Gastrocnemius medialis (tissue), 4 donors: ENCODE data around the gene ZNF362.

Experiments
- CTCF ChIP-seq, 5 experiments: fragments of 450-650 bp in 3 of 5; fragments of 200-600 bp in 2 of 5; sonication (generic) in 2 of 5; IDR thresholded peaks in 4 of 5; conservative IDR thresholded peaks in 1 of 5; 1 replicate in 4 of 5; 2 replicates in 1 of 5; pipeline ENCODE4 v1.5.1; 2016 to 2019; ENCODE audit warnings: antibody characterized with exemption in 5 of 5, mild to moderate bottlenecking in 3 of 5, moderate library complexity in 3 of 5
- POLR2A ChIP-seq, 2 donors: fragments of 450-650 bp; IDR thresholded peaks; one replicate each; pipeline ENCODE4 v1.6.1; 2017; ENCODE audit warnings: antibody characterized with exemption in 2 of 2, mild to moderate bottlenecking in 2 of 2, moderate library complexity in 2 of 2

GRCh38 chr1:33247545-33247944, 8.7 kb upstream of the ZNF362 start:
- TF ChIP-seq POLR2A (IDR thresholded peaks at IDR 0.05) = no peak
- no peak for TF ChIP-seq CTCF (IDR thresholded peaks at IDR 0.05 in 4 of 5, conservative IDR thresholded peaks at IDR 0.05 in 1 of 5)
